ENCODE measurements around the gene FGF13. TPM values are rescaled to one million over a fixed set of nuclear protein-coding genes. Genes with fewer than 3 reads are reported as not detected.

Gene FGF13
- total RNA-seq, result 4.0 TPM
- long read RNA-seq, full-length matches to known transcripts, result 7 of 7 reads
- long read RNA-seq, partial matches to known transcripts, result 0 of 7 reads
- long read RNA-seq, other reads (novel, unspliced or antisense), result 0 of 7 reads

DNA sequence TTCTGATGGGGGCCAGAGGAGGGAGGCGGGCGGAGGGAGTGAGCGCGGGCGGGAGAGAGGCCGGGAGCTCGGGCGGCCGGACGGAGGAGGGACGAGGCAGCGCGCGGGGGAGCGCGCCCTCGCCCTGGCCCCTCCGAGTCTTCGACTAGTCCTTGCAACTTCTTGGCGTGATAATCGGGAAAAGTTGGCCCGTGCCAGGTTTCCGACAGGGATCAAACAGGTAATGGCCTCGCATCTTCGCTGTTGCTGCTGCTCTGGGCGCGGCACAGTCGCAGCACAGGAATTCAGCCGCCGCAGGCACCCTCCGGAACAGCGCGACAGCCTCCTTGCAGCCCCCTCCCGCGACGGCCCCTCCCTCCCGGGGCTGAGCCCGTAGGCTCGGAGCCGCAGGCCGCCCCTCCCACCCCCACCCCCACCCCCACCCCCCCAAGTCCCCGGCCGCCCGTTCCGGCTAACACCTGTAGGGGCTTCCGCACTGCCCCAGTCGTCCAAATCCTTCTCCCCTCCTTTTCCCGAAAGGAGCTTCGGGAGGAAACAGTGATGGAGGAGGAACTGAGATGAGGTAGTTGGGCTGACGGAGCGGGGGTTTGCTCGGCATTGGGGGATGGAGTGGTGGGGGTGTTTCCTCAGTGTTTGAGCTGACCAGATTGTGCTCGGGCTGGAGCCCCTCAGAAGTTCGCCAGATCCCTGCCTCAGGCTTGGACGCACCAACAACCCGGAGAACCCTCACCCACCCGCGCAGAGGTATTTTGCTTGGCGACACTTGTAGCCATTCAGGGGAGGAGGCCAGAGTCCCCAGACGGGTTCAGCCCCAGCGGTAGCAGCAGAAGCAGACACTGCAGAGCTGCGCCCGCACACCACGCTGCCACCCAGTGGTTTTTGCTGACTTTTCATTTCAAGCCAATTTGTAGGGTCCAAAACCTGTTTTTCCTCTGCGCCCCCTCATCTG is at the start of gene FGF13:
Gene FGF13 (minus strand): TSS at position 319 of the 949 bp plus-strand sequence. CDS start 714 bp downstream, outside the sequence.
- Histone ChIP-seq H3K4me3 (peak within 1 kb of the TSS; percentile 49), H3K36me3 (no peaks in the 10 kb centered on the region), H3K9me3 (no peaks in the 10 kb centered on the region), H3K4me1 (no peaks in the 10 kb centered on the region), H3K27ac (no peak within 1 kb of the TSS), H3K27me3 (ENCODE audit: low read depth) (no peaks in the 10 kb centered on the region)
- TF ChIP-seq, protein P1, sequence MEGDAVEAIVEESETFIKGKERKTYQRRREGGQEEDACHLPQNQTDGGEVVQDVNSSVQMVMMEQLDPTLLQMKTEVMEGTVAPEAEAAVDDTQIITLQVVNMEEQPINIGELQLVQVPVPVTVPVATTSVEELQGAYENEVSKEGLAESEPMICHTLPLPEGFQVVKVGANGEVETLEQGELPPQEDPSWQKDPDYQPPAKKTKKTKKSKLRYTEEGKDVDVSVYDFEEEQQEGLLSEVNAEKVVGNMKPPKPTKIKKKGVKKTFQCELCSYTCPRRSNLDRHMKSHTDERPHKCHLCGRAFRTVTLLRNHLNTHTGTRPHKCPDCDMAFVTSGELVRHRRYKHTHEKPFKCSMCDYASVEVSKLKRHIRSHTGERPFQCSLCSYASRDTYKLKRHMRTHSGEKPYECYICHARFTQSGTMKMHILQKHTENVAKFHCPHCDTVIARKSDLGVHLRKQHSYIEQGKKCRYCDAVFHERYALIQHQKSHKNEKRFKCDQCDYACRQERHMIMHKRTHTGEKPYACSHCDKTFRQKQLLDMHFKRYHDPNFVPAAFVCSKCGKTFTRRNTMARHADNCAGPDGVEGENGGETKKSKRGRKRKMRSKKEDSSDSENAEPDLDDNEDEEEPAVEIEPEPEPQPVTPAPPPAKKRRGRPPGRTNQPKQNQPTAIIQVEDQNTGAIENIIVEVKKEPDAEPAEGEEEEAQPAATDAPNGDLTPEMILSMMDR (IDR thresholded peaks at IDR 0.05), result no peak
- intact Hi-C loops (cut with DNase I), result no loop called here
- ATAC-seq (peak; percentile 58 to 59), DNase-seq (peak; percentile 20)

DNA sequence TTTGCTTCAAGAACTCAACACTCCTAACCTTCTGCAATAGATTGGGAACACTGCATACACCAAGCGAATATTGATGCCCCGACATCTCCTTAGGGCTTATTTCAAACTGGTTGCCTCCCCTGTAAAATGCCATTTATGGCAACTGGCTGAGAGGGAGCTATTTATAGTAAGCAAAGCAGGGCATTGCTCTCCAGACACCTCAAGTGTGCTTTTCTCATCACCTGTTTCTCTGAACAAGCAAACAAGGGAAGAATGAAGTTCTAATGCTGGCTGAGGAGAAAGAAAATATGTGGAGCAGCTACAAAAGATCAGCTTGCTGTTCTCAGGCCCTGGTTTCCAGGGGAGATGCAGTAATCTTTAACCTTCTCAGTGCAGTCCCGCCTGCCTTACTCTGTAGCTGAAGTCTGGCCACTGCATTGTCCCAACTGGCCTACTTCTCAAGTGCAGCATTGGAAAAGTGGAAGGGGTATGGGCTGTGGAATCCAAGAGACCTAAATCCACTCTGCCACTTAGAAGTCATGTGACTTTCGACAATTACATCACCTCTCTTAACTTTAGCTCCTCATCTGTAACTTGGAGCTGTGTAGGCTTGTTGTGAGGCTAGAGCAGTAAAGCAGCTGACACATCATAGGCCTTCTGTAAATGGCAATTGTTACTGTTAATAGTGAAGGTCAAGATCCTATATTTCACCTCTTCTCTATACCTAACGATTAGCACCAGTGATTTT is 47.9 kb upstream of the FGF13 start:
- H3K4me1 ChIP-seq, result no peaks in the 10 kb centered on the region
- H3K27me3 ChIP-seq (ENCODE audit: low read depth), result no peaks in the 10 kb centered on the region
- ATAC-seq (peak in 1 of 2 donors; percentile 57), DNase-seq (no peak)
- no peaks in the 10 kb centered on the region for H3K9me3 ChIP-seq
- H3K4me3 ChIP-seq, result no peak overlapping the region
- no peaks in the 10 kb centered on the region for H3K36me3 ChIP-seq
- no peak overlapping the region for H3K27ac ChIP-seq
- intact Hi-C loops (cut with DNase I), result no loop called here
- TF ChIP-seq, protein P1 (IDR thresholded peaks at IDR 0.05), result no peak

DNA sequence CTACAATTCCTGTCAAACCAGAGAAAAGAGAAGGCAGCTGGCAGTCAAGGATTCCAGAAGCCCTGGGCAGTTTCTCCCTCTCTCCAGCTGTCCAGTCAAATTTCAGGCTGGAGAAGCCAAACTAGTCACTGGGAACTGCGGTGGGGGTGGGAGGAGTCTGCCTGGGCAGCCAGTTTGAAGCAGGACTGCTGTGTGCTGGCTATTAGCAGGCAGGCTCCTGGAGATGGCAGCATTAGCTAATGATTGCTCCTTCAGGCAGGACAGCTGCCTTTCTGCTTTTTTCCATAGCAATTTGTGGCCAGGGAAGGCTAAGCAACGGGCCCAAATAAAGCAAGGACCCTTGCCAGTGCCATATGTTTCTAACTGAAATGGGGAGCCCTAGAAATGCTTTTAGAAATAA is 44.7 kb upstream of the FGF13 start:
- intact Hi-C loops (cut with DNase I), result no loop called here
- H3K9me3 ChIP-seq, result no peaks in the 10 kb centered on the region
- H3K27me3 ChIP-seq (ENCODE audit: low read depth), result no peaks in the 10 kb centered on the region
- peak; percentile 37 for DNase-seq
- no peaks in the 10 kb centered on the region for H3K4me1 ChIP-seq
- H3K36me3 ChIP-seq, result no peaks in the 10 kb centered on the region
- TF ChIP-seq, protein P1 (IDR thresholded peaks at IDR 0.05), result no peak
- H3K27ac ChIP-seq, result no peak overlapping the region
- H3K4me3 ChIP-seq, result no peak overlapping the region
- ATAC-seq, result peak; percentile 36 to 47

DNA sequence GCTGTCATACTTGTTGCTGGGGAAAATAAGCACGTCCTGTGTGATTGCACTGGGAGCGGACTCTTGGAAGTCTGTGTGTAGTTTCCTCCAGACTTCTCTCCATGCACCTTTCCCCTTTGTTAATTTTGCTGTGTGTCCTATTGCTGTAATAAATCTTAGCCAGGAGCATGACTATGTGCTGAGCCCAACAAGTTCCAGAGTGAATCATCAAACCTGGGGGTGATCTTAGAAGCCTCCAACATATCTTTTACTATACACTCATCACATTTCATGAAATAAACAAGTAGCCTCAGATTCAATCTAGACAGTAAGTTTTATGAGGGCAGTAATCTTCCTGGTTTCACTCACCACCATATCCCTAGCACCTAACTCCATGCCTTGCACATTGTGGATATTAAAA is 43.3 kb upstream of the FGF13 start:
- Histone ChIP-seq H3K36me3 (no peaks in the 10 kb centered on the region), H3K9me3 (no peaks in the 10 kb centered on the region), H3K27me3 (ENCODE audit: low read depth) (no peaks in the 10 kb centered on the region), H3K27ac (no peak overlapping the region), H3K4me3 (no peak overlapping the region), H3K4me1 (no peaks in the 10 kb centered on the region)
- no peak for DNase-seq
- TF ChIP-seq, protein P1 (IDR thresholded peaks at IDR 0.05), result no peak
- no peak for ATAC-seq
- intact Hi-C loops (cut with DNase I), result no loop called here

DNA sequence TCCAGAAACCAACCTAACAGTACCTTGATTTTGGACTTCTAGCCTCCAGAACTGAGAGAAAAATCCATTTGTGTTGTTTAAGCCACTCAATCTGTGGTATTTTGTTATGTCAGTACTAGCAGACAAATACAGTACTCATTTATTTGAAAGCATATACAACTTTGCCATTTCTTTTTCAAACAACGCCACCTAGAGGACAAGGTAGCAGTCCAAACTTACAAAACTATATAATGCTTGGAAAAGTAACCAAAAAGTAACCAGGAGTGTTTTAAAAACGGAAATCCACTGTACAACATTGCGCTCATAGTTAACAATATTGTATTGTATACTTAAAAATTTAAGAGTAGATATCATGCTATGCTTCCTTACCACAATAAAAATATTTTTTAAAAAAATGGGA is 37.0 kb upstream of the FGF13 start:
- Histone ChIP-seq H3K4me3 (no peak overlapping the region), H3K27me3 (ENCODE audit: low read depth) (no peaks in the 10 kb centered on the region), H3K36me3 (no peaks in the 10 kb centered on the region), H3K4me1 (no peaks in the 10 kb centered on the region), H3K9me3 (no peaks in the 10 kb centered on the region), H3K27ac (no peak overlapping the region)
- DNase-seq (no peak), ATAC-seq (no peak)
- TF ChIP-seq, protein P1 (IDR thresholded peaks at IDR 0.05), result peak; percentile 37
- intact Hi-C loops (cut with DNase I), result no loop called here
